HG03460 (cell line): ENCODE results near the gene CNRIP1.
A peak's percentile ranks its signal among the peaks of the same experiment; 100 is the strongest.
"Not testable (repeated sequence)": the region's sequence is repeated elsewhere in the genome, so short reads cannot be mapped to it uniquely, and the experiment has no call there.

ENCODE experiments used
- ATAC-seq: cut with Tn5 transposase; IDR thresholded peaks from one replicate; pipeline ENCODE4 v1.9.1; 2021; ENCODE audit not compliant: unreplicated experiment

CNRIP1 gene

GRCh38 chr2:68319398-68320117 lies at the start of gene CNRIP1:
TSS of gene CNRIP1 (minus strand) at chr2:68319949. CDS start at chr2:68319400, 549 bp downstream.
- no peak for ATAC-seq

GRCh38 chr2:68369337-68369734 lies 49.6 kb upstream of the CNRIP1 start:
- no peak for ATAC-seq

GRCh38 chr2:68368654-68369336 lies 49.0 kb upstream of the CNRIP1 start:
- no peak for ATAC-seq

- no peak for ATAC-seq
Observed at GRCh38 chr2:68367953-68368653, 48.4 kb upstream of the CNRIP1 start.

GRCh38 chr2:68366083-68366560 lies 46.4 kb upstream of the CNRIP1 start:
- no peak for ATAC-seq

- peak; percentile 59 for ATAC-seq
Observed at GRCh38 chr2:68365087-68365486, 45.3 kb upstream of the CNRIP1 start, which contains the start of gene PLEK. TSS of gene PLEK (plus strand) at chr2:68365282. CDS start at chr2:68365352, 70 bp downstream.

GRCh38 chr2:68363721-68364120 lies 44.0 kb upstream of the CNRIP1 start:
- ATAC-seq, result no peak

GRCh38 chr2:68362749-68363148 lies 43.0 kb upstream of the CNRIP1 start:
- no peak for ATAC-seq

- ATAC-seq, result peak; percentile 36
Observed at GRCh38 chr2:68362069-68362468, 42.3 kb upstream of the CNRIP1 start.

GRCh38 chr2:68359889-68360288 lies 40.1 kb upstream of the CNRIP1 start:
- no peak for ATAC-seq

GRCh38 chr2:68357605-68358337 lies 38.0 kb upstream of the CNRIP1 start:
- ATAC-seq, result peak; percentile 62

- no peak for ATAC-seq
Observed at GRCh38 chr2:68356599-68357239, 37.0 kb upstream of the CNRIP1 start.

- no peak for ATAC-seq
Observed at GRCh38 chr2:68352651-68353391, 33.1 kb upstream of the CNRIP1 start.

- no peak for ATAC-seq
Observed at GRCh38 chr2:68351997-68352396, 32.2 kb upstream of the CNRIP1 start.

GRCh38 chr2:68349091-68349490 lies 29.3 kb upstream of the CNRIP1 start:
- ATAC-seq, result not testable (repeated sequence)

- ATAC-seq, result no peak
Observed at GRCh38 chr2:68345129-68345875, 25.6 kb upstream of the CNRIP1 start.

GRCh38 chr2:68344031-68344430 lies 24.3 kb upstream of the CNRIP1 start:
- no peak for ATAC-seq

GRCh38 chr2:68342470-68342869 lies 22.7 kb upstream of the CNRIP1 start:
- ATAC-seq, result no peak

- ATAC-seq, result no peak
Observed at GRCh38 chr2:68341583-68341982, 21.8 kb upstream of the CNRIP1 start.
